GM13976 (cell line): Measurements from ENCODE around the gene GLTPD2.
A peak's percentile ranks its signal among the peaks of the same experiment; 100 is the strongest.

Experiments used
- DNase-seq: peaks from one replicate; pipeline ENCODE4 v3.0.0; 2012; ENCODE audit warnings: low spot score
- in situ Hi-C: fragments of 300-500 bp; cut with MboI; formaldehyde crosslinking; loops from one replicate; pipeline ENCODE4 v1.12.0; 2022; ENCODE audit warnings: low sequenced_read_pairs, mixed read lengths, inconsistent platforms; ENCODE audit not compliant: unreplicated experiment
- TF ChIP-seq, protein P1 (sequence below): IDR thresholded peaks from 2 replicates; pipeline ENCODE4 v1.5.1; 2012; ENCODE audit warnings: borderline replicate concordance, mild to moderate bottlenecking; ENCODE audit not compliant: insufficient read depth; ENCODE audit errors: extremely low read depth, missing control alignments, control extremely low read depth

The GLTPD2 gene

GRCh38 chr17:4782652-4783051 is 6.1 kb upstream of the GLTPD2 start:
- in situ Hi-C loops, result loop anchor here (10.0 kb wide), 1 partner anchor 102 kb away; no protein-coding TSS in a partner anchor
- TF ChIP-seq, protein P1, sequence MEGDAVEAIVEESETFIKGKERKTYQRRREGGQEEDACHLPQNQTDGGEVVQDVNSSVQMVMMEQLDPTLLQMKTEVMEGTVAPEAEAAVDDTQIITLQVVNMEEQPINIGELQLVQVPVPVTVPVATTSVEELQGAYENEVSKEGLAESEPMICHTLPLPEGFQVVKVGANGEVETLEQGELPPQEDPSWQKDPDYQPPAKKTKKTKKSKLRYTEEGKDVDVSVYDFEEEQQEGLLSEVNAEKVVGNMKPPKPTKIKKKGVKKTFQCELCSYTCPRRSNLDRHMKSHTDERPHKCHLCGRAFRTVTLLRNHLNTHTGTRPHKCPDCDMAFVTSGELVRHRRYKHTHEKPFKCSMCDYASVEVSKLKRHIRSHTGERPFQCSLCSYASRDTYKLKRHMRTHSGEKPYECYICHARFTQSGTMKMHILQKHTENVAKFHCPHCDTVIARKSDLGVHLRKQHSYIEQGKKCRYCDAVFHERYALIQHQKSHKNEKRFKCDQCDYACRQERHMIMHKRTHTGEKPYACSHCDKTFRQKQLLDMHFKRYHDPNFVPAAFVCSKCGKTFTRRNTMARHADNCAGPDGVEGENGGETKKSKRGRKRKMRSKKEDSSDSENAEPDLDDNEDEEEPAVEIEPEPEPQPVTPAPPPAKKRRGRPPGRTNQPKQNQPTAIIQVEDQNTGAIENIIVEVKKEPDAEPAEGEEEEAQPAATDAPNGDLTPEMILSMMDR, result no peak
- DNase-seq, result peak; percentile 19

GRCh38 chr17:4785311-4786105 is 3.3 kb upstream of the GLTPD2 start:
- TF ChIP-seq, protein P1, result no peak
- DNase-seq, result peak; percentile 28
- in situ Hi-C loops, result loop anchor here (10.0 kb wide), 1 partner anchor 99 kb away; no protein-coding TSS in a partner anchor

DNA sequence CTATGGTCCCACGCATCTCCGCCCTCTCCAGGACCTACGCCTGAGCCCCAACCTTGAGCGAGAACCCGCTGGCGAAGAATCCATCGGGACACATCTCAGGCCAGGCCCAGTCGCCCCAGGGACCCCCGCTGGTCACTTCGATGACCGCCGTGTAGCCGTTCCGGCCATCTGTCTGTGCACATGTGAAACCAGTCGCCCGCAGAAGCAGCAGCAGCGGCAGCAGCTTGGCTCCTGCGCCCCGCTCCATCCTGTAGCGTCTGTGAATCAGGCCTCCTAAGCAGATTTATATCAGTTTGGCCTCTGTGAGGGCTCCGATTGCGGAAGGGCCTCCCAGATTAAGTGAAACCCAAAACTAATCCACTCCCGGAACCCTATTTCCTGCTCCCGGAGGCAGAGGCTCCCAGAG is 2.7 kb upstream of the GLTPD2 start, which contains the start of gene VMO1:
VMO1 (minus strand) TSS at position 259 of the 406 bp plus-strand sequence; CDS start at position 247, 12 bp downstream.
- TF ChIP-seq, protein P1, result no peak
- in situ Hi-C loops, result loop anchor here (10.0 kb wide), 1 partner anchor 99 kb away; no protein-coding TSS in a partner anchor
- DNase-seq, result peak; percentile 24

DNA sequence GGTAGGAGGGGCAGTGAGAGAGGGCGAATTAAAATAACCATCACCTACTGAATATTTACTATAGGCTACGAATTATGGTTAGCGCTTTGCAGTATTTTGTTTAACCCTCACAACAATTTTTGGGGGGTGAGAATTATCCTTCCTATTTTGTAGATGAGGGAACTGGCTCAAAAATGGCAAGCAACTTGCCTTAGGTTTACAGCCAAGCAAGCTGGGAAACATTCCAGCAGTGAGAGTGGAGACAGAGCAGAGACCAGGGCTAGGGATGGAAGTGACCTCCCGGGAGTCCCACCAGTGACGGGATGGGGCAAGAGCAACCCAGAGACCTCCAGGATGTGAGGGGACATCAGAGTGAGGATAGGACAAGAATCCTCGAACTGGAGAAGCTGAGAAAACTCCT is 2.2 kb upstream of the GLTPD2 start:
- TF ChIP-seq, protein P1, result no peak
- in situ Hi-C loops, result loop anchor here (10.0 kb wide), 1 partner anchor 98 kb away; no protein-coding TSS in a partner anchor

DNA sequence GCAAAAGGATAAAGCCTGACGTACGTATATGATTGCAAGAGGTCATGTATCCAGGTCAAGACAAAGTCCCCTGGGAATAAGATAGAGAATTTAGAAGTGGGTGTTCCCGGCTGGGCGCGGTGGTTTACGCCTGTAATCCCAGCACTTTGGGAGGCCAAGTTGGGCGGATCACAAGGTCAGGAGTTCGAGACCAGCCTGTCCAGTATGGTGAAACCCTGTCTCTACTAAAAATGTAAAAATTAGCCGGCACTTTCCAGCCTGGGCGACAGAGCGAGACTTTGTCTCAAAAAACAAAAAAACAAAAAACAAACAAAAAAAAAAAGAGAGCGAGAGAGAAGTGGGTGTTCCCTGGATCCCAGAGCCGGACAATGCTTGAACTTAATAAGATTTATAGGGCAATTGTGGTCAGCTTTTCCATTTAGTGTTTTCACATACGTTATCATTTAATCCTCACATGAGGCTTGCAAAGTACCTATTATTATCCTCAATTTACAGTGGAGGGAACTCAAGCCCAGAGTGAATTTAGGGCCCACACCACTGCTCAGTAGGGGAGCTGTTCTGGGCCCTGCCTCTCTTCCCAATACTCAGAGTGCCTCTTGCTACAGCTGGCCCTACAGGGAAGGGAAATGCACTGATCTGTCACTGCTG is 481 bp upstream of the GLTPD2 start:
- in situ Hi-C loops, result loop anchor here (10.0 kb wide), 1 partner anchor 97 kb away; no protein-coding TSS in a partner anchor
- TF ChIP-seq, protein P1, result no peak

More for the DNA sequence above, 2.2 kb upstream of the GLTPD2 start:
- DNase-seq, result peak; percentile 26

DNA sequence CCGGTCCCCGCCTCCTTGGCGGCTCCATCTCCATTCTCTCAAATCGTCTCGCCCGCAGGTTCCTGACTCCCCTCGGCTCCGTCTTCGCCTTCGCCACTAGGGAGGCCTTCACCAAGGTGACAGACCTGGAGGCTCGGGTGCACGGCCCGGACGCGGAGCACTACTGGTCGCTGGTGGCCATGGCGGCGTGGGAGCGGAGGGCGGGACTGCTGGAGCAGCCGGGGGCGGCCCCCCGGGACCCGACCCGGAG is 862 bp downstream of the GLTPD2 start:
- DNase-seq, result no peak
- TF ChIP-seq, protein P1, result no peak
- in situ Hi-C loops, result loop anchor here (10.0 kb wide), 1 partner anchor 95 kb away; no protein-coding TSS in a partner anchor

More for the DNA sequence above, 481 bp upstream of the GLTPD2 start:
- no peak for DNase-seq
